ENCODE measurements around the gene MTHFD1L.
"Not testable (repeated sequence)": the region's sequence is repeated elsewhere in the genome, so short reads cannot be mapped to it uniquely, and the experiment has no call there.

- TF ChIP-seq CTCF, EZH2phosphoT487 (IDR thresholded peaks at IDR 0.05): not testable (repeated sequence)
Observed at GRCh38 chr6:150816554-150816953, 48.9 kb upstream of the MTHFD1L start.
